H1 (cell line): ENCODE data around the gene MT1G. TPM values are rescaled to one million over a fixed set of nuclear protein-coding genes. Genes with fewer than 3 reads are reported as not detected.

Source experiments
- BACH1 ChIP-seq: IDR thresholded peaks from 2 replicates; pipeline ENCODE4 v1.6.1; 2012; ENCODE audit warnings: low read length, improper control_type of control experiment
- CHD7 ChIP-seq: fragments of 300-600 bp; sonication (generic); IDR thresholded peaks from 2 replicates; pipeline ENCODE4 v1.7.1; 2012; ENCODE audit warnings: low read length, moderate library complexity, mild to moderate bottlenecking, inconsistent platforms; ENCODE audit not compliant: insufficient replicate concordance
- POLR2AphosphoS5 ChIP-seq: IDR thresholded peaks from 2 replicates; pipeline ENCODE4 v1.6.1; 2011; ENCODE audit warnings: low read depth, low read length
- SP2 ChIP-seq: IDR thresholded peaks from 2 replicates; pipeline ENCODE4 v1.6.1; 2012; ENCODE audit warnings: mild to moderate bottlenecking, low read length, inconsistent platforms
- polyA plus RNA-seq, 7 experiments: library from polyadenylated mRNA; depleted of rRNA in 3 of 7; stranded (reverse) in 5 of 7; unstranded in 2 of 7; fragments of >200 nt in 5 of 7; fragments of 200-250 nt in 2 of 7; gene quantifications; 1 replicate in 5 of 7; 2 replicates in 1 of 7; 4 replicates in 1 of 7; pipeline versions ENCODE4 v1.2.1 to v1.2.3, GENCODE V29; 2011 to 2013; ENCODE audit warnings: missing spikeins in 2 of 7, mixed read lengths in 2 of 7
- total RNA-seq: library from RNA; stranded (reverse); fragmentation: NEBNext Ultra II Directional; extraction: Animal tissue kit (Norgen Biotek cat#: 25700); gene quantifications from 2 replicates; pipeline ENCODE4 v1.2.1, GENCODE V29; 2021

MT1G gene
- total and polyA plus RNA-seq, 2 of the 8 experiments (the other 6 are each of a cell fraction or from before 2014, with no cell fraction given) = 17.7 to 515 TPM

GRCh38 chr16:56679818-56680217, 12.0 kb upstream of the MT1G start (continued):
- TF ChIP-seq CHD7 (no peak), BACH1 (no peak), POLR2AphosphoS5 (no peak), SP2 (no peak)
